ENCODE results near the gene CDH26. TPM values are rescaled to one million over a fixed set of nuclear protein-coding genes. Genes with fewer than 3 reads are reported as not detected.

Gene CDH26
- total RNA-seq, 2 experiments from 2014 or later, result 1.0 to 1.7 TPM

DNA sequence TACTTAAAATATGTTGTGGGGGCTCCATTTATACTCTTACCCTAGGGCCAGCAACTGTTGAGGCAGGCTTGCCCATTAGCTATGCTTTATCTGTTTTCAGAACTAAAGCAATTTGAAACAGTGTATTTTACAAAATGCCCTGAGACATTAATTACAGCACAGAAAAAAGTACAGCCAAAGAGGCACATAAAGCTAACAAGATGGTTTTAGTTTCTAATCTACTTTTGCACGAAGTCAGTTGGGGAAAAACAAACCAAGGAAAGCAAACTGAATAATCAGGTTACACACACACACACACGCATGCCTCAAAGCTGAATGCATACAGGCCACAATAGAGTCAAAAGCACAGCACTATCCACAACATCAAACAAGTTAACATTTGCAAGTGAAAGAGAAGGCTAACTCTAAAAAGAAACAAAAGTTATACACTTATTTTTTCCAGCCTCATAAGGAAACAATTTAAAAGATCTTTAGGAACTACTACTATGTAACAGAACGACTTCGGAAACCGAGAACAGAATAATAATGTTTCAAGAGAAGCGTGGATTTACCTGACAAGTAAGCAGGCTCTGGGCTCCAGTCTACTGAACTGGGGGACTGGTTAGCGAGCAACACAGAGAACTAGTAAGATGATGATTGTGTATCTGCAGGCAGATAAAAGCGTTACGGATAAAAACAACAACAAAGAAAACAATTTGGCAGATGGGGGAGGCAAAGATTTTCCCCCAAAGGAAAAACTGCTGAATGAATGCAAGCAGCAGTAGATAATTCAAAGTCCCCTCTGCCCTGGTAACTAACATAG, 26.5 kb upstream of the CDH26 start:
- Mint-ChIP-seq H3K4me1 (ENCODE audit: low read depth) (peaks cover 7% of the 10 kb centered on the region), H3K4me3 (peak overlapping the region; percentile 18), H3K36me3 (ENCODE audit: low read depth) (no peaks in the 10 kb centered on the region), H3K27ac (peak overlapping the region; percentile 58), H3K27me3 (no peaks in the 10 kb centered on the region), H3K9me3 (no peaks in the 10 kb centered on the region)
- intact Hi-C loops (cut with micrococcal nuclease), result no loop called here
- TF ChIP-seq, protein P1, sequence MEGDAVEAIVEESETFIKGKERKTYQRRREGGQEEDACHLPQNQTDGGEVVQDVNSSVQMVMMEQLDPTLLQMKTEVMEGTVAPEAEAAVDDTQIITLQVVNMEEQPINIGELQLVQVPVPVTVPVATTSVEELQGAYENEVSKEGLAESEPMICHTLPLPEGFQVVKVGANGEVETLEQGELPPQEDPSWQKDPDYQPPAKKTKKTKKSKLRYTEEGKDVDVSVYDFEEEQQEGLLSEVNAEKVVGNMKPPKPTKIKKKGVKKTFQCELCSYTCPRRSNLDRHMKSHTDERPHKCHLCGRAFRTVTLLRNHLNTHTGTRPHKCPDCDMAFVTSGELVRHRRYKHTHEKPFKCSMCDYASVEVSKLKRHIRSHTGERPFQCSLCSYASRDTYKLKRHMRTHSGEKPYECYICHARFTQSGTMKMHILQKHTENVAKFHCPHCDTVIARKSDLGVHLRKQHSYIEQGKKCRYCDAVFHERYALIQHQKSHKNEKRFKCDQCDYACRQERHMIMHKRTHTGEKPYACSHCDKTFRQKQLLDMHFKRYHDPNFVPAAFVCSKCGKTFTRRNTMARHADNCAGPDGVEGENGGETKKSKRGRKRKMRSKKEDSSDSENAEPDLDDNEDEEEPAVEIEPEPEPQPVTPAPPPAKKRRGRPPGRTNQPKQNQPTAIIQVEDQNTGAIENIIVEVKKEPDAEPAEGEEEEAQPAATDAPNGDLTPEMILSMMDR (IDR thresholded peaks at IDR 0.05), result no peak
- ChIA-PET POLR2A (interaction anchor here (1.8 kb wide), 1 partner anchor 9 kb away, joined by 5 read pairs; no protein-coding TSS in a partner anchor), CTCF (interaction anchor here (1.4 kb wide), 1 partner anchor 8 kb away, joined by 6 read pairs; the partner anchor contains the start of genes FAM217B and PPP1R3D)
- ATAC-seq (peak; percentile 18), DNase-seq (no peak)

DNA sequence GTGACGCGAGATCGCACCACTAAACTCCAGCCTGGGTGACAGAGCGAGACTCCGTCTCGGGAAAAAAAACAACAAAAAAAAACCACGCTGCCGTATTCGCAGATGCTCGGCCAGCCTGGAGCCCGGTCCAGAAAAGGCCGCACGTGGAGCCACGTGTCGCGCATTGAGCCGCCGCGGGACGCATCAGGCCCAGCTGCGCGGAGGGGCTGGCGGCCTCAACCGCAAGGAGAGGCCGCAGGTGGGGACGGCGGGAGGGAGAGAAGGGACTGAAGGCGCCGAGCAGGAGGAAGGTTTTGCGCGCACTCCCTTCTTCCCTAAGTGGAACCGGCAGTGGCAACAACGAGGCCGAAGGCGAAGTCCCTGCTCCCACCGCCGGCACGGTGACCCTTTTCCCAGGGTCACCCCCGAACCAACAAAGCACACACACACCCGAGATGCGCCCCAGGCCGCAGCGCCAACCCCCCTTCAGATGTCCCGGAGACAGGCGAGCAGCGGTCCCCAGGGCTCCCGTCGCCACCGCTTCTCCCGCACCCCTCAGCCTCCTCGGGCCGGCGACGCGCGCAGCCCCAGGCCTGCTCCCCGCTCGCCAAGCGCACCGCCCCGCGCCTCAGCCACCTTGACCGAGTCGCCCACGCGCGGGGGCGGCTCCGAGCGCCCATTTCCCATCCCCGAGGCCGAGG, 25.5 kb upstream of the CDH26 start:
- Mint-ChIP-seq H3K9me3 (no peaks in the 10 kb centered on the region), H3K4me1 (ENCODE audit: low read depth) (peaks cover 14% of the 10 kb centered on the region), H3K27me3 (no peaks in the 10 kb centered on the region), H3K27ac (no peak overlapping the region), H3K4me3 (peak overlapping the region; percentile 69), H3K36me3 (ENCODE audit: low read depth) (no peaks in the 10 kb centered on the region)
- ATAC-seq, result no peak
- ChIA-PET POLR2A (interaction anchor here (1.8 kb wide), 1 partner anchor 8 kb away, joined by 5 read pairs; no protein-coding TSS in a partner anchor), CTCF (interaction anchor here (3.4 kb wide), 1 partner anchor 10 kb away, joined by 19 read pairs; no protein-coding TSS in a partner anchor)
- DNase-seq, result no peak
- intact Hi-C loops (cut with micrococcal nuclease), result no loop called here
- TF ChIP-seq, protein P1 (IDR thresholded peaks at IDR 0.05), result no peak

DNA sequence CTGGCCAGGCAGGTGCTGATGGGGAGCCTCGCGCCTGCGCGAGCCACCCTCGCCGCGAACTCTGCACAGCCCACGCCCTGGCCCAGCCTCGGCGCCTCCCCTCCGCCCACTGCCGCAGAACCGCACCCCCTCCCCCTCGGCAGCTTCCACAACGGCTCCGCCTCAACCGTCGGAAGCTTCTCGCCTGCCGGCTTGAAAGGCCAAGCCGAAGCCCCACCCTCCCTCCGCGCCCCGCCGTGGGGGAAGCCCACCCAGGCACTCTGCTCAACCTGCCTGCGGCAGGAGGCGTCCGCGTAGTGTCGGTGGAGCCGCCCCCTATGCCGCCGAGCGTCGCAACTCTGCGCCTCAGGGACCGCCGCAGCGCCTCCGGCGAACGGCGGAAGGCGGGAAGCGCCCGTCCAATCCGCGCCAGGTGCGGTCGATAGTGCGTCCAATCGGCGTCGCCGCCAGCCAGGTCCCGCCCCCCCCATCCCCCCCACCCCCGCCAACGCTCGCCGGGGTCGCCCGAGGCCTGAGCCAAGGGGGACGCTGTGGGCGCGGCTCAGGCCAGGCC, 24.9 kb upstream of the CDH26 start, which contains the start of gene SYCP2:
Gene SYCP2 (minus strand): TSS at position 342 of the 553 bp plus-strand sequence. CDS start 11,224 bp downstream, outside the sequence.
- ATAC-seq (peak; percentile 68), DNase-seq (peak; percentile 59)
- ChIA-PET POLR2A (interaction anchor here (0.8 kb wide), 1 partner anchor 90 kb away, joined by 4 read pairs; no protein-coding TSS in a partner anchor), CTCF (interaction anchor here (1.1 to 3.4 kb wide), 9 partner anchors 8 to 124 kb away, joined by 3 to 19 read pairs (median 9); no protein-coding TSS in a partner anchor)
- TF ChIP-seq, protein P1 (IDR thresholded peaks at IDR 0.05), result no peak
- Mint-ChIP-seq H3K27ac (peak within 1 kb of the TSS; percentile 61), H3K36me3 (ENCODE audit: low read depth) (peaks cover 6% of the 10 kb centered on the region), H3K9me3 (no peaks in the 10 kb centered on the region), H3K27me3 (no peaks in the 10 kb centered on the region), H3K4me3 (peak within 1 kb of the TSS; percentile 69), H3K4me1 (ENCODE audit: low read depth) (peaks cover 20% of the 10 kb centered on the region)
- intact Hi-C loops (cut with micrococcal nuclease), result no loop called here

DNA sequence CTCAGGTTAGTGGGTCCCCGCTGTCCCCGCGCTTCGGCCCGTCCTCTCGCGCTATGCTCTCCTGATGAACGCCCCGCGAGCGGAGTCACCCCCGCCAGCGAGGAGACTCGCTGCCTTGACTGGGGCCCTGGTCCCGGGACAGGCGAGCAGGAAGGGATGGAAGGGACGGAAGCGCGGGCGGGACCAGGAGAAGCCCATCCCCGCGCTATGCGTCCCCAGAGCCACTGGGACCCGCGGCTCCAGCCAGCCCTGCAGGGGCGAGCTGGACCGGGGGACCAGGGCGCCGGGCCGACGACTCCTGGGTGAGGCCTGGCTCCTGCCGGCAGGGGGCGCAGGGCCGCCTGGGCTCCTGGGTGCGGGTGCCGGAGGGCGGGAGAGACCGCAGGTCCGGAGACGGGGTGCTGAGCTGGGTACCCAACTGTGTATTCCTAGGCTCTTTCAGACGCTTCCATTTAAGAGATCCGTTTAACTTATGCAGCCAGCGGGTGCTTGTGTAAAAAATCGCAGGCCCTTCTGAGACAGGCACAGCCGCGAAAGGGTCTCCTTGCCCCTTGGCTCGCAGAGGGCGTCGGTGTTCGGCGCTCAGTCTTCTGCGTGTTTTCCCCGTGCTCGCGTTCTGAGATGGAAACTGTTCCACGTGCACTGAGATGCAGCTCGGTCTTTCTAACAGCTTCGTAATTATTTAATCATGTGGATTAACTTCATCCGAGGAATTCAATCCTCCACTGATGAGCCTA, 24.2 kb upstream of the CDH26 start:
- peak; percentile 82 for ATAC-seq
- ChIA-PET POLR2A (interaction anchor here (0.6 to 1.4 kb wide), 3 partner anchors 15 to 123 kb away, joined by 3 to 4 read pairs (median 3); no protein-coding TSS in a partner anchor), CTCF (interaction anchor here (0.7 to 3.4 kb wide), 18 partner anchors 8 to 362 kb away, joined by 3 to 19 read pairs (median 4); no protein-coding TSS in a partner anchor)
- H3K27ac Mint-ChIP-seq, result peak overlapping the region; percentile 61
- peaks cover 26% of the 10 kb centered on the region for H3K4me1 Mint-ChIP-seq (ENCODE audit: low read depth)
- peak; percentile 79 for DNase-seq
- H3K36me3 Mint-ChIP-seq (ENCODE audit: low read depth), result peaks cover 10% of the 10 kb centered on the region
- H3K9me3 Mint-ChIP-seq, result no peaks in the 10 kb centered on the region
- intact Hi-C loops (cut with micrococcal nuclease), result no loop called here
- H3K27me3 Mint-ChIP-seq, result no peaks in the 10 kb centered on the region
- H3K4me3 Mint-ChIP-seq, result peak overlapping the region; percentile 69
- TF ChIP-seq, protein P1 (IDR thresholded peaks at IDR 0.05), result peak; percentile 98

All from activated CD8-positive, alpha-beta T cell treated with anti-CD3 and anti-CD28 coated beads for 36 hours (primary cell).